OCI-LY1 (cell line): ENCODE measurements around the gene ST3GAL5.

ENCODE experiments used
- H2AFZ ChIP-seq: fragments of 200-600 bp; sonication (generic), shearing (Covaris generic); 2 replicates; pipeline ENCODE4 v1.6.0; 2014; ENCODE audit warnings: antibody characterized with exemption, mild to moderate bottlenecking, low read length
- H3F3A ChIP-seq: fragments of 200-600 bp; sonication (generic), shearing (Covaris generic); 2 replicates; pipeline ENCODE4 v1.6.0; 2014; ENCODE audit warnings: mild to moderate bottlenecking, antibody characterized with exemption, low read length, moderate library complexity; ENCODE audit not compliant: insufficient read depth
- H3K27ac ChIP-seq: fragments of 200-600 bp; sonication (generic); 2 replicates; pipeline ENCODE4 v1.5.1; 2014; ENCODE audit warnings: low read length, mixed run types, mild to moderate bottlenecking, low read depth; ENCODE audit not compliant: poor library complexity, severe bottlenecking
- H3K27me3 ChIP-seq: fragments of 200-600 bp; sonication (generic); 2 replicates; pipeline ENCODE4 v1.6.0; 2014; ENCODE audit warnings: antibody characterized with exemption, mild to moderate bottlenecking, low read length, moderate library complexity; ENCODE audit not compliant: insufficient read depth
- H3K36me3 ChIP-seq: fragments of 200-600 bp; sonication (generic); 2 replicates; pipeline ENCODE4 v1.6.1; 2014; ENCODE audit warnings: mild to moderate bottlenecking, antibody characterized with exemption, low read length, moderate library complexity, mixed read lengths; ENCODE audit not compliant: insufficient read depth
- H3K4me1 ChIP-seq: fragments of 200-600 bp; sonication (generic); 2 replicates; pipeline ENCODE4 v1.5.1; 2014; ENCODE audit warnings: mild to moderate bottlenecking, low read length, moderate library complexity; ENCODE audit not compliant: insufficient read depth, severe bottlenecking
- H3K4me2 ChIP-seq: fragments of 200-600 bp; sonication (generic), shearing (Covaris generic); 2 replicates; pipeline ENCODE4 v1.6.1; 2014; ENCODE audit warnings: low read length
- H3K4me3 ChIP-seq: fragments of 200-600 bp; sonication (generic); 2 replicates; pipeline ENCODE4 v1.5.1; 2014; ENCODE audit warnings: low read length, low read depth, mild to moderate bottlenecking, mixed read lengths; ENCODE audit not compliant: poor library complexity, severe bottlenecking
- H3K79me2 ChIP-seq: fragments of 200-600 bp; shearing (Covaris generic); 2 replicates; pipeline ENCODE4 v1.6.1; 2016; ENCODE audit warnings: mixed run types, low read length, mixed read lengths; ENCODE audit not compliant: insufficient read depth
- H3K9ac ChIP-seq: fragments of 200-600 bp; sonication (generic), shearing (Covaris generic); 2 replicates; pipeline ENCODE4 v1.6.1; 2014; ENCODE audit warnings: mild to moderate bottlenecking, low read length, mixed read lengths
- H3K9me2 ChIP-seq: fragments of 200-600 bp; sonication (generic), shearing (Covaris generic); 2 replicates; pipeline ENCODE4 v1.6.1; 2014; ENCODE audit warnings: low read depth, mild to moderate bottlenecking, low read length, mixed read lengths
- H3K9me3 ChIP-seq: fragments of 200-600 bp; shearing (Covaris generic); 2 replicates; pipeline ENCODE4 v1.6.1; 2014; ENCODE audit warnings: low read length, mixed read lengths
- H4K20me1 ChIP-seq: fragments of 200-600 bp; sonication (generic), shearing (Covaris generic); 2 replicates; pipeline ENCODE4 v1.6.0; 2016; ENCODE audit warnings: mild to moderate bottlenecking, low read length; ENCODE audit not compliant: insufficient read depth
- EZH2 ChIP-seq: fragments of 200-600 bp; sonication (generic), shearing (Covaris generic); IDR thresholded peaks from 2 replicates; pipeline ENCODE4 v1.8.0; 2017; ENCODE audit warnings: borderline replicate concordance, mixed run types, mild to moderate bottlenecking, antibody characterized with exemption, low read length, moderate library complexity, mixed read lengths
- TF ChIP-seq, protein P1 (sequence below): fragments of 200-600 bp; sonication (generic), shearing (Covaris generic); IDR thresholded peaks from 2 replicates; pipeline ENCODE4 v1.5.1; 2017; ENCODE audit warnings: mild to moderate bottlenecking, antibody characterized with exemption, low read length, moderate library complexity, mixed read lengths

Gene ST3GAL5

DNA sequence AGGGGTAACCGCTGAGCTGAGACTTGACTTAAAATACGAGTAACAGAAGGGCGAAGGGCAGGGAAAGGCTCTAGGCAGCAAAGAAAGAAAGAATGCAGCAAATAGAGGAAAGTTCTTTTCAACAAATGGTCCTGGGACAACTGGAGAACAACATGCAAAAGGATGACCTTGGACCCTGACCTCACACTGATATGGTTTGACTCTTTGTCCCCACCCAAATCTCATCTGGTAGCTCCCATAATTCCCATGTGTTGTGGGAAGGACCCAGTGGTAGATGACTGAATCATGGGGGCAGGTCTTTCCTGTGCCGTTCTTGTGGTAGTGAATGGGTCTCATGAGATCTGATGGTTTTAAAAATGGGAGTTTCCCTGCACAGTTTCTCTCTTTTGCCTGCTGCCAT lies 33.9 kb downstream of the ST3GAL5 start:
- Histone ChIP-seq H3K9ac (no peak overlapping the region), H3K27me3 (no peaks in the 10 kb centered on the region), H3K4me1 (peaks cover 30% of the 10 kb centered on the region), H3K36me3 (peaks cover 16% of the 10 kb centered on the region), H4K20me1 (no peaks in the 10 kb centered on the region), H3K4me3 (no peak overlapping the region), H3K9me3 (peaks cover 6% of the 10 kb centered on the region; the same call in 1 of the 2 replicates), H3K9me2 (no peaks in the 10 kb centered on the region), H3K27ac (peak overlapping the region; percentile 83), H3K4me2 (no peak overlapping the region), H2AFZ (no peak overlapping the region), H3K79me2 (no peaks in the 10 kb centered on the region), H3F3A (no peaks in the 10 kb centered on the region; the same call in 1 of the 2 replicates)
- no peak for TF ChIP-seq EZH2
- TF ChIP-seq, protein P1, sequence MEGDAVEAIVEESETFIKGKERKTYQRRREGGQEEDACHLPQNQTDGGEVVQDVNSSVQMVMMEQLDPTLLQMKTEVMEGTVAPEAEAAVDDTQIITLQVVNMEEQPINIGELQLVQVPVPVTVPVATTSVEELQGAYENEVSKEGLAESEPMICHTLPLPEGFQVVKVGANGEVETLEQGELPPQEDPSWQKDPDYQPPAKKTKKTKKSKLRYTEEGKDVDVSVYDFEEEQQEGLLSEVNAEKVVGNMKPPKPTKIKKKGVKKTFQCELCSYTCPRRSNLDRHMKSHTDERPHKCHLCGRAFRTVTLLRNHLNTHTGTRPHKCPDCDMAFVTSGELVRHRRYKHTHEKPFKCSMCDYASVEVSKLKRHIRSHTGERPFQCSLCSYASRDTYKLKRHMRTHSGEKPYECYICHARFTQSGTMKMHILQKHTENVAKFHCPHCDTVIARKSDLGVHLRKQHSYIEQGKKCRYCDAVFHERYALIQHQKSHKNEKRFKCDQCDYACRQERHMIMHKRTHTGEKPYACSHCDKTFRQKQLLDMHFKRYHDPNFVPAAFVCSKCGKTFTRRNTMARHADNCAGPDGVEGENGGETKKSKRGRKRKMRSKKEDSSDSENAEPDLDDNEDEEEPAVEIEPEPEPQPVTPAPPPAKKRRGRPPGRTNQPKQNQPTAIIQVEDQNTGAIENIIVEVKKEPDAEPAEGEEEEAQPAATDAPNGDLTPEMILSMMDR: no peak

GRCh38 chr2:85854166-85854509 lies 34.7 kb downstream of the ST3GAL5 start:
- H3K9me2 ChIP-seq: no peaks in the 10 kb centered on the region
- peak overlapping the region; percentile 83 for H3K27ac ChIP-seq
- no peak overlapping the region for H3K9ac ChIP-seq
- peak overlapping the region; percentile 75 for H3K4me2 ChIP-seq
- H3K9me3 ChIP-seq: peaks cover 6% of the 10 kb centered on the region; the same call in 1 of the 2 replicates
- H3K36me3 ChIP-seq: peaks cover 16% of the 10 kb centered on the region
- no peaks in the 10 kb centered on the region; the same call in 1 of the 2 replicates for H3F3A ChIP-seq
- no peaks in the 10 kb centered on the region for H3K79me2 ChIP-seq
- no peaks in the 10 kb centered on the region for H3K27me3 ChIP-seq
- TF ChIP-seq EZH2: no peak
- TF ChIP-seq, protein P1: no peak
- H3K4me3 ChIP-seq: peak overlapping the region; percentile 47
- no peaks in the 10 kb centered on the region for H4K20me1 ChIP-seq
- peaks cover 30% of the 10 kb centered on the region for H3K4me1 ChIP-seq
- peak overlapping the region; percentile 31; the same call in 1 of the 2 replicates for H2AFZ ChIP-seq

GRCh38 chr2:85853499-85854165 lies 35.2 kb downstream of the ST3GAL5 start:
- H3K27me3 ChIP-seq: no peaks in the 10 kb centered on the region
- no peaks in the 10 kb centered on the region for H3K79me2 ChIP-seq
- H3K4me1 ChIP-seq: peaks cover 30% of the 10 kb centered on the region
- H3K9ac ChIP-seq: peak overlapping the region; percentile 60
- peak overlapping the region; percentile 44; the same call in 1 of the 2 replicates for H2AFZ ChIP-seq
- H3K9me3 ChIP-seq: peaks cover 6% of the 10 kb centered on the region; the same call in 1 of the 2 replicates
- no peak for TF ChIP-seq EZH2
- TF ChIP-seq, protein P1: no peak
- peak overlapping the region; percentile 47 for H3K4me3 ChIP-seq
- H3K36me3 ChIP-seq: peaks cover 16% of the 10 kb centered on the region
- H3K27ac ChIP-seq: peak overlapping the region; percentile 83
- no peaks in the 10 kb centered on the region for H4K20me1 ChIP-seq
- no peaks in the 10 kb centered on the region; the same call in 1 of the 2 replicates for H3F3A ChIP-seq
- H3K4me2 ChIP-seq: peak overlapping the region; percentile 75
- H3K9me2 ChIP-seq: no peaks in the 10 kb centered on the region
